ES-I3 (cell line): ENCODE results near the gene MAP2K7.

Experiments
- H3K36me3 ChIP-seq: 2 replicates; pipeline ENCODE4 v1.6.1; 2013; ENCODE audit warnings: mild to moderate bottlenecking, low read length, control low read depth, moderate library complexity; ENCODE audit not compliant: insufficient read depth
- H3K4me1 ChIP-seq: 2 replicates; pipeline ENCODE4 v1.6.1; 2013; ENCODE audit warnings: mild to moderate bottlenecking, control low read depth, low read length; ENCODE audit not compliant: insufficient read depth
- H3K9ac ChIP-seq: 2 replicates; pipeline ENCODE4 v1.6.1; 2013; ENCODE audit warnings: low read depth, mild to moderate bottlenecking, low read length, moderate library complexity
- H3K9me3 ChIP-seq: 2 replicates; pipeline ENCODE4 v1.6.1; 2013; ENCODE audit warnings: mild to moderate bottlenecking, low read length, moderate library complexity; ENCODE audit not compliant: control insufficient read depth, insufficient read depth

The MAP2K7 gene

DNA sequence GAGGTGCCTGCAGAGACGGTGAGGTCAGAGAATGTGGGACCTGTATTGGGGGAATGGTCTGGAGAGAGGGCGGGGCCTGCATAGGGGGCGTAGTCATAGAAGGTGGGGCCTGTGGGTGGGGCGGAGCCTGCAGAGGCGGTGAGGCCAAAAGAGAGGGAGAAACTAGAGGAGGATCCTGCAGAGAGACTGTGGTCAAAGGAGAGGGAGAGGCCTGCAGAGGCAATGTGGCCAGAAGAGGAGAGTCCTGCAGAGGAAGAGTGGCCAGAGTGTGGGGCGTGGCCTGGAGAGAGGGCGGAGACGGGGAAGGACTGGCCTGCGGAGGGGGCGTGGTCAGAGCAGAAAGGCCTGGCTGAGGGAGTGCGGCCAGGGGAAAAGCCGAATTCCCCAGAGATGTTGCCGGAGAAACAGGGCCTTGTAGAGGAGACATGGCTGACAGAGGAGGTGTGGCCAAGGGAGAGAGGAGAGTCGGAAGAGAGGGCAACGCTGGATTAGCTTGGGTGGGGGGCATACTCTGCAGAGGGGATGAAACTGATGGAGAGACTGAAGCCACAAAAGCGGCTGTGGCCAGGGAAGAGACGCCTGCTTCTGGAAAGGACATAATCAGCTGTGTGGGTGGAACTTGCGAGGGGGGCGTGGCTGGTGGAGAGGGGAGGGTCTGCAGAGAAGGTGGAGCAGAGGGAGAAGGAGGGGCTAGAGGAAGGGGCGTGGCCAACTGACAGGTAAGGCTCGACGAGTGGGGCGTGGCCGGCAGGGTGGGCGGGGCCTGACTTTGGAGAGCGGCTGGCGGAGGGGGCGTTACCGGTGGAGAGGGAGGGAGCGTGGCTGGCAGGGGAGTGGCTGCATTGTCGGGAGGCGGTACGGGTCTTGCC, 32.0 kb upstream of the MAP2K7 start:
- Histone ChIP-seq H3K9ac (peak overlapping the region; percentile 45; the same call in 1 of the 2 replicates), H3K9me3 (no peaks in the 10 kb centered on the region), H3K4me1 (peaks cover 2% of the 10 kb centered on the region; the same call in 1 of the 2 replicates), H3K36me3 (no peaks in the 10 kb centered on the region)

DNA sequence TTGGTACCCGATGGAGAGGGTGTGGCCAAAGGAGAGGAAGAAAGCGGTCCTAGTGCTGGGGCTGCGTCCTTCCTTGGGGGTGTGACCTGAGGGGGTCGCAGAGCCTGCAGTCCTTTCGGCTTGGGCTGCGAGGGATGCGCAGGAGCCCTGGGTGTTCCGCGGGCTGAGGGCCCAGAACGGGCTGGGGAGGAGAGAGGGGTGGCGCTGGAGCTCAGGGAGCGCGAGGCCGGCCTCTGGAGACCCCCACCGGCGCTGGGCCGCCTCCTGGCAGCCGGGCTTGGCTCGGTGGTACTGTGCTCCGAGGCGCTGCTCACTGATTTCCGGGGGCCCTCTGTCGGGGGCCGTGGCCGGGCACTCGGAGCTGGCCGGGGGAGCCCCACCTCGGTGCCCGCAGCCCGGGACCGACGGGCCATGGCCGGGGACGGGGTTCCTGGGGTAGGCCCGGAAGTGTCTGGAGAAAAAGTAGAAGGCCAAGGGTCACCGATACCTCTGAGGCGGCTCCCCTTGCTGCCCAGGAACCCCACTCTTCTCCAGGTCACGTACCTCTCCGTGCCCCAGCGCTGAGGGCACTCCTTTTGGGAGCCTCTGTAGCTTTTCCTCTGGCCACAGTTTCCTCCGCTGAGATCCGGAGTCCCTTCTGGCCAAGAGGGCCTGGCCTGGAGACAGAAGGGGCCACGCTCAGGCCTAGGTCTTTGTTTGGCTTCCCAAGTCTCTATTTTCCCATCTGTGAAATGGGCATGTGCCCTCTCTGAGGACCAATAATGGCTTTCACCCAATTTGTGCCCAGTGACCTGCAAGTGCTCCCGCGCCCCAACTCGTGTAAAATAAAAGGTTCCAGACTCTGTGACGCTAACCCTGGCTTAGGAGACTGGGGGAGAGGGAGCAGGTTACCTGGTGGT, 31.1 kb upstream of the MAP2K7 start:
- peaks cover 2% of the 10 kb centered on the region; the same call in 1 of the 2 replicates for H3K4me1 ChIP-seq
- no peaks in the 10 kb centered on the region for H3K36me3 ChIP-seq
- H3K9me3 ChIP-seq, result no peaks in the 10 kb centered on the region
- peak overlapping the region; percentile 24; the same call in 1 of the 2 replicates for H3K9ac ChIP-seq

DNA sequence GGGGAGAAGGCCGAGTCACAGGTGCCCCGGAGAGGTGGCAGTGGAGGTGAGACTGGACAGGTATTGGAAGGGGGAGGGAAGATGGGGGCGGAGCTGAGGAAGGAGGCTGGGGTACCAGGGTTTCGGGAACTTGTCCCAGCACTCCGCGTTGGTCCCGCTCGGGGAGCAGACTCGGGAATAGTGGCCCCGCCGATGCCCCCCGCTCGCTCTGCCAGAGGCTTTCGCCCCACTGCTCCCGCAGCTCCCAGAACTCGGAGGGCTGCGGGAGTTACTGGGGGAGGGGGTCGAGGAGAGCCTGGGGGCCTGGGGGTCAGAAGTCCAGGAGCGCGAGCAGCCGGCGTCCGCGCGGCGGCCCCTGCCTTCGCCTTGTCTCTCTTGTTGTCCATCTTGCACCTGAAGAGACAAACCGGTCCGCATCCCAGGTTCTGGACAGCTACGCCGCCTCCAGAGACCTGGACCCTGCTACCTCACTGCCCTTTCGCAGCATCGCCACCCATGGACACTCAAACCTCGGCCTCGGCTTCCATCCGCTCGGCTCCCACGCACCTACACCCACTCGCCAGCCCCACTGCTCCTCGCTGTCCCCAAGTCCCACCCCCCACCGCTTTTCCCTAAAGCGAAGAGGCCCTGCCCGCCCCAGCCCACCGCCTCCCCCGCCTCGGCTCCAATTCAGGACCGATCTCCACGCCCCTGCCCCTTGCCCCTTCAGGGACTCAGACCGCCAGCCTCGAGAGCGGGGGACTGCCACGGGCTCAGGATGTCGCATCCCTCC, 30.2 kb upstream of the MAP2K7 start:
- peaks cover 2% of the 10 kb centered on the region; the same call in 1 of the 2 replicates for H3K4me1 ChIP-seq
- no peaks in the 10 kb centered on the region for H3K36me3 ChIP-seq
- peak overlapping the region; percentile 52; the same call in 1 of the 2 replicates for H3K9ac ChIP-seq
- no peaks in the 10 kb centered on the region for H3K9me3 ChIP-seq

GRCh38 chr19:7874076-7874896, 29.4 kb upstream of the MAP2K7 start, which contains the start of gene PRR36:
Gene PRR36 (minus strand): TSS chr19:7874390. CDS start chr19:7873689, 701 bp downstream.
- Histone ChIP-seq H3K36me3 (no peaks in the 10 kb centered on the region), H3K9me3 (no peaks in the 10 kb centered on the region), H3K9ac (peak within 1 kb of the TSS; percentile 52; the same call in 1 of the 2 replicates), H3K4me1 (peaks cover 2% of the 10 kb centered on the region; the same call in 1 of the 2 replicates)

- no peaks in the 10 kb centered on the region for H3K36me3 ChIP-seq
- no peaks in the 10 kb centered on the region for H3K9me3 ChIP-seq
- peak overlapping the region; percentile 52; the same call in 1 of the 2 replicates for H3K9ac ChIP-seq
- peaks cover 2% of the 10 kb centered on the region; the same call in 1 of the 2 replicates for H3K4me1 ChIP-seq
Measured at GRCh38 chr19:7874897-7875273, 28.8 kb upstream of the MAP2K7 start.

- Histone ChIP-seq H3K36me3 (no peaks in the 10 kb centered on the region), H3K4me1 (no peaks in the 10 kb centered on the region)
Measured at GRCh38 chr19:7877249-7877836, 26.3 kb upstream of the MAP2K7 start.

DNA sequence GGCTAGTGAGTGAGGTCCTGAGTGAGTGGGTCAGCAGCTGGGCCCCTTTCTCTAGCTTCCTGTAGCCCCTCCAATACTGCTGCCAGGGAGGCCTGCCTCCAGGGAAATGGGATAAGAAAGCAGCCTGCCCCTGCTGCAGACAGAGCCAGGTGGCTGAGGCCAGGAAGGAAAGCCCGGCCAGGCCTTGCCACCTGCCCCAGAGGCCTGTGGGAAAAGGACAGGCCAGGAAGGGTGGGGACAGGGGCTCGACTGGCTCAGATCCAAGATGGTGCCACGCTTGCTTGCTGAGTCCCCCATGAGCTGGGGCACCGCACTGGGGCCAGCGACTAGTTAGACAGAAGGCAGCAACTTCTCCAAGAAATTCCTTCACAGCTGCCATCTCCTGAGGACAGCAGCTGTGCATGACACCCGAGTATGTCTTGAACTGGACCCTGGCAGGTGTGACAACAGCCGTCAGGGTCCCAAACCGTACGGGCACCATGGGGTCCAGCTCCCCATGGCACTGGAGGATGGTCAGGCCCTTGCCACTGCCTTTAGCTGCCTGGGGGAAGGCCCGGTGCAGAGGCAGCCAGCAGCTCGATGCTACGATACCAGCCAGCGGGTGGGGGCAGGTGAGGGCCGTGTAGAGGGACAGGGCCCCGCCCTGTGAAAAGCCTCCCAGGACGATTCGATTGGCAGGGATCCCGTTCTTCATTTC, 24.4 kb upstream of the MAP2K7 start:
- H3K9me3 ChIP-seq, result no peaks in the 10 kb centered on the region
- H3K4me1 ChIP-seq, result no peaks in the 10 kb centered on the region
- no peak overlapping the region for H3K9ac ChIP-seq
- no peaks in the 10 kb centered on the region for H3K36me3 ChIP-seq

More at GRCh38 chr19:7877249-7877836, 26.3 kb upstream of the MAP2K7 start:
- no peaks in the 10 kb centered on the region for H3K9me3 ChIP-seq
- H3K9ac ChIP-seq, result no peak overlapping the region

- Histone ChIP-seq H3K4me1 (no peaks in the 10 kb centered on the region), H3K36me3 (no peaks in the 10 kb centered on the region), H3K9ac (no peak overlapping the region), H3K9me3 (no peaks in the 10 kb centered on the region)
Measured at GRCh38 chr19:7879836-7880235, 23.8 kb upstream of the MAP2K7 start.

GRCh38 chr19:7881910-7882309, 21.8 kb upstream of the MAP2K7 start:
- no peak overlapping the region for H3K9ac ChIP-seq
- no peaks in the 10 kb centered on the region for H3K9me3 ChIP-seq
- no peaks in the 10 kb centered on the region for H3K4me1 ChIP-seq
- H3K36me3 ChIP-seq, result no peaks in the 10 kb centered on the region

DNA sequence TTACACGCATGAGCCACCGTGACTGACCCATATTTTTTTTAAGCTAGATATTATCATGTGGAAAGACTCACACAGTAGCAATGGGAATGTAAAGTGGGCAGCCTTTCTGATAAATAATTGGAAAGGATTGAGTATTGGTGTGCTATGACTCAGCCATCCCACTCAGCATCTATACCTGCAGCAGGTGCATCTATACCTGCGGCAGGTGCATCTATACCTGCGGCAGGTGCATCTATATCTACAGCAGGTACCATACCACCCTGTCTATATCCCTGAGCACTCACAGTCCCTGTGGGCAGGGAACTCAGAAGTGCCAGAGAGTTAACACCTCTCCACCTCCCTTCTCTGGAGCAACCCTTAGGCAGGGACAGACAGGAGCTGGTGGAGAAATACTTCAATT, 20.6 kb upstream of the MAP2K7 start:
- H3K36me3 ChIP-seq, result no peaks in the 10 kb centered on the region
- no peaks in the 10 kb centered on the region for H3K9me3 ChIP-seq
- H3K4me1 ChIP-seq, result peaks cover 3% of the 10 kb centered on the region; the same call in 1 of the 2 replicates

DNA sequence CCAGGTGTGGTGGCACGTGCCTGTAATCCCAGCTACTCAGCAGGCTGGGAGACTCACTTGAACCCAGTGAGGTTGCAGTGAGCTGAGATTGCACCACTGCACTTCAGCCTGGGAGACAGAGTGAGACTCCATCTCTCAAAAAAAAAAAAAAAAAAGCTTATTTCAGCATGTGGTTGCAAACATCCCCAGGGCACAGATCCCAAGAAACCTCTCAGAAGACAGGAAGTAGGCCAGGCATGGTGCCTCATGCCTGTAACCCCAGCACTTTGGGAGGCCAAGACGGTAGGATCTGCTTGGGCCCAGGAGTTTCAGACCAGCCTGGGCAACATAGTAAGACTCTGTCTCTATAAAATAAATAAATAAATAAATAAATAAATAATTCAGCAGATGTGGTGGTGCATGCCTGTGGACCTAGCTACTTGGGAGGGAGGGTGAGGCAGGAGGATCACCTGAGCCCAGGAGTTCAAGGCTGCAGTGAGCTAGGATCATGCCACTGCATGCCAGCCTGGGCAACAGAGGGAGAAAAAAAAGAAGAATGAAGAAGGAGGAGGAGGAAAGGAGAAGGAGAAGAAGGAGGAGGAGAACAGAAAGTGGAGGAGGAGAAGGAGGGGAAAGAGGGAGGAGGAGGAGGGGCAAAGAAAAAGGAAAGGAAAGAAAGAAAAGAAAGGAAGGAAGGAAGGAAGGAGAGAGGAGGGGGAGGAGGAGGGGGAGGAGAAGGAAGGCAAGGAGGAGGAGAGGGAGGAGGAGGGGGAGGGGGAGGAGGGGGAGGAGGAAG, 19.7 kb upstream of the MAP2K7 start:
- H3K9me3 ChIP-seq, result no peaks in the 10 kb centered on the region
- H3K4me1 ChIP-seq, result peaks cover 3% of the 10 kb centered on the region; the same call in 1 of the 2 replicates
- no peak overlapping the region for H3K9ac ChIP-seq
- no peaks in the 10 kb centered on the region for H3K36me3 ChIP-seq

More for the DNA sequence above, 20.6 kb upstream of the MAP2K7 start:
- no peak overlapping the region for H3K9ac ChIP-seq

DNA sequence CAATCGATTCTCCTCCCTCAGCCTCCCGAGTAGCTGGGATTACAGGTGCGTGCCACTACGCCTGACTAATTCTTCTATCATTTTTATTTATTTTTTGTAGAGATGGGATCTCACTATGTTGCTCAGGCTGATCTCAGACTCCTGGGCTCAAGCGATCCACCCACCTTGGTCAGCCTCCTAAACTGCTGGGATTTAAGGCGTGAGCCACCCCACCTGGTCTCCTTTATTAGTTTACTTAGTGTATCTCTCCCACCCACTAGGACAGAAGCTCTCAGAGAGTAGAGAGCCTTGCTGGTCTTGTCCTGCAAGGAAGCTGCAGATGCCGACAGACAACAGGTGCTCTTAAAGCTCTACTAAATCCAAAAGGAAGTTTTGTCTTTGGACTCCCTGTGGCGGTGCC, 17.9 kb upstream of the MAP2K7 start:
- H3K9me3 ChIP-seq, result no peaks in the 10 kb centered on the region
- no peaks in the 10 kb centered on the region for H3K36me3 ChIP-seq
- no peak overlapping the region for H3K9ac ChIP-seq
- peaks cover 3% of the 10 kb centered on the region; the same call in 1 of the 2 replicates for H3K4me1 ChIP-seq
